ENCODE measurements around the gene PTMA.

DNA sequence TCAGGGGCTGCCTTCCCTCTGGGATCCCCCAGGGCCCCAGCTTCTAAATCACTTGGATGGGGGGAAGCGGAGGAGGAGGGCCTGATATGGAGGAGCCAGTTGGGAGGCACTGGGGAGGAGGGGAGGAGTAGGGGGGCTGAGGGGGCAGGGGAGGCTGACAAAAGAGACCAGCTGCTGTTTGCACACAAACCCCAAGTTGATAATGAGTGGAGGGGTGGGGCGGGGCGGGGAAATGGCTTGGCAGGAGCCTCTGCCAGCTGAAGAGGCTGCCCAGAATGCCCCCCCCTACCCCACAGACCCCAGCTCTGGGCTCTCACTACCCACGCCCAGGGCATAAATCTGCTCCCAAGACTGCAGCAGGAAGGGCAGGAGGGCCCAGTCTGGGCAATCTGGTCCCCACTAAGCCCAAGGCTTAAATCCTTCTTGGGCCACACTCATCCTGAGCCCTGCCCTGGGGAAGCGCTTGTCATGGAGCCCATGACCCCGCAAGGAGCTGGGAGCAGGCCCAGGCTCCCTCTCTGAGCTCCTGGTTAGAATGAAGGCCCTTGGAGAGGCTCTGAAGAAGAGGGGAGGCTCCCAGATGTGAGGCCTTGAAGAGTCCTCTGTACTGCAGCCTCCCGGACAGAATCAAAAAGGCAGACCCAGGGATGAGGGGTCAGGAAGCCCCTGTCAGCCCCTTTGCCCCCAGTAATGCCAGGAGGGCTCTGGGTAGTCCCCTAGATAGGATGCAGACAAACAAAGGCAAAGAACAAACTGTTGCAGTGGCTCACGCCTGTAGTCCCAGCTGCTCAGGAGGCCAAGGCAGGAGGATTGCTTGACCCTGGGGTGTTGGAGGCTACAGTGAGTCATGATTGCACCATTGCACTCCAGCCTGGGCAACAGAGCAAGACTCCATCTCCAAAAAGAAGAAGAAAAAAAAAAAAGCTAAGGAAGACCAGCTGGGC, 24.8 kb upstream of the PTMA start:
- TF ChIP-seq POLR2AphosphoS5 (IDR thresholded peaks at IDR 0.05; ENCODE audit: low read depth, low read length): no peak
- TF ChIP-seq, protein P1, sequence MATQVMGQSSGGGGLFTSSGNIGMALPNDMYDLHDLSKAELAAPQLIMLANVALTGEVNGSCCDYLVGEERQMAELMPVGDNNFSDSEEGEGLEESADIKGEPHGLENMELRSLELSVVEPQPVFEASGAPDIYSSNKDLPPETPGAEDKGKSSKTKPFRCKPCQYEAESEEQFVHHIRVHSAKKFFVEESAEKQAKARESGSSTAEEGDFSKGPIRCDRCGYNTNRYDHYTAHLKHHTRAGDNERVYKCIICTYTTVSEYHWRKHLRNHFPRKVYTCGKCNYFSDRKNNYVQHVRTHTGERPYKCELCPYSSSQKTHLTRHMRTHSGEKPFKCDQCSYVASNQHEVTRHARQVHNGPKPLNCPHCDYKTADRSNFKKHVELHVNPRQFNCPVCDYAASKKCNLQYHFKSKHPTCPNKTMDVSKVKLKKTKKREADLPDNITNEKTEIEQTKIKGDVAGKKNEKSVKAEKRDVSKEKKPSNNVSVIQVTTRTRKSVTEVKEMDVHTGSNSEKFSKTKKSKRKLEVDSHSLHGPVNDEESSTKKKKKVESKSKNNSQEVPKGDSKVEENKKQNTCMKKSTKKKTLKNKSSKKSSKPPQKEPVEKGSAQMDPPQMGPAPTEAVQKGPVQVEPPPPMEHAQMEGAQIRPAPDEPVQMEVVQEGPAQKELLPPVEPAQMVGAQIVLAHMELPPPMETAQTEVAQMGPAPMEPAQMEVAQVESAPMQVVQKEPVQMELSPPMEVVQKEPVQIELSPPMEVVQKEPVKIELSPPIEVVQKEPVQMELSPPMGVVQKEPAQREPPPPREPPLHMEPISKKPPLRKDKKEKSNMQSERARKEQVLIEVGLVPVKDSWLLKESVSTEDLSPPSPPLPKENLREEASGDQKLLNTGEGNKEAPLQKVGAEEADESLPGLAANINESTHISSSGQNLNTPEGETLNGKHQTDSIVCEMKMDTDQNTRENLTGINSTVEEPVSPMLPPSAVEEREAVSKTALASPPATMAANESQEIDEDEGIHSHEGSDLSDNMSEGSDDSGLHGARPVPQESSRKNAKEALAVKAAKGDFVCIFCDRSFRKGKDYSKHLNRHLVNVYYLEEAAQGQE (IDR thresholded peaks at IDR 0.05; ENCODE audit: insufficient read depth in 1 of 2, low read depth in 2 of 2, low read length in 2 of 2): no peak
- no peak for TF ChIP-seq SIN3A (IDR thresholded peaks at IDR 0.05; ENCODE audit: borderline replicate concordance, insufficient read depth, low read length)
- TF ChIP-seq TAF1 (IDR thresholded peaks at IDR 0.05; ENCODE audit: borderline replicate concordance, insufficient read depth, low read length): no peak
